ENCODE measurements around the gene BOK.

- TF ChIP-seq CTCF (IDR thresholded peaks at IDR 0.05) (no peak), POLR2A (IDR thresholded peaks at IDR 0.05) (no peak), POLR2AphosphoS5 (IDR thresholded peaks at IDR 0.05) (no peak), EP300 (IDR thresholded peaks at IDR 0.05) (no peak)
Measured at GRCh38 chr2:241597561-241597960, 39.0 kb downstream of the BOK start.
